GM19463 (cell line): ENCODE data around the gene NDRG3.
"Not testable (repeated sequence)": the region's sequence is repeated elsewhere in the genome, so short reads cannot be mapped to it uniquely, and the experiment has no call there.

Source experiments
- ATAC-seq: cut with Tn5 transposase; IDR thresholded peaks from one replicate; pipeline ENCODE4 v1.9.1; 2021; ENCODE audit warnings: mild to moderate bottlenecking, moderate library complexity; ENCODE audit not compliant: unreplicated experiment

Gene NDRG3

DNA sequence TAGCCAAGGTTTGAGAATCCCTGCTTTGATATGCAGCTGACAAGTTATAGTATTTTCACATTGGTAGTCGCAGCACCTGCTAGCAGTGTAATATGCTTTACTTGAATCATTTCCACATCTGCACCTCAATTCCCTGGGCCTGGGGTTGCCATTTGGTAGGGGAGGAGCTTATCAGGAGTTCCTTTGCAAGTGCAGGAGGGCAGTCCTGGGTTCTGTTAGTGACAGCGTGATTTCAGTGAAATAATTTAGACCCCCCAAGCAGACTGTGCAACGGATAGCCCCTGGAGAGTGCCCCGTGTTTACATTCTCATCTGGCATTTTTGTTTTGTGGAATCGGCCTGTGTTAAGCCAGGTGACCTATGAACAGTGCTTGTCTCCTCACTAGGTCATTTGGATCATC lies 134.3 kb downstream of the NDRG3 start:
- ATAC-seq: no peak

GRCh38 chr20:36608388-36608728 lies 137.5 kb downstream of the NDRG3 start:
- ATAC-seq: not testable (repeated sequence)

- ATAC-seq: no peak
Observed at GRCh38 chr20:36607586-36608387, 138.1 kb downstream of the NDRG3 start.

DNA sequence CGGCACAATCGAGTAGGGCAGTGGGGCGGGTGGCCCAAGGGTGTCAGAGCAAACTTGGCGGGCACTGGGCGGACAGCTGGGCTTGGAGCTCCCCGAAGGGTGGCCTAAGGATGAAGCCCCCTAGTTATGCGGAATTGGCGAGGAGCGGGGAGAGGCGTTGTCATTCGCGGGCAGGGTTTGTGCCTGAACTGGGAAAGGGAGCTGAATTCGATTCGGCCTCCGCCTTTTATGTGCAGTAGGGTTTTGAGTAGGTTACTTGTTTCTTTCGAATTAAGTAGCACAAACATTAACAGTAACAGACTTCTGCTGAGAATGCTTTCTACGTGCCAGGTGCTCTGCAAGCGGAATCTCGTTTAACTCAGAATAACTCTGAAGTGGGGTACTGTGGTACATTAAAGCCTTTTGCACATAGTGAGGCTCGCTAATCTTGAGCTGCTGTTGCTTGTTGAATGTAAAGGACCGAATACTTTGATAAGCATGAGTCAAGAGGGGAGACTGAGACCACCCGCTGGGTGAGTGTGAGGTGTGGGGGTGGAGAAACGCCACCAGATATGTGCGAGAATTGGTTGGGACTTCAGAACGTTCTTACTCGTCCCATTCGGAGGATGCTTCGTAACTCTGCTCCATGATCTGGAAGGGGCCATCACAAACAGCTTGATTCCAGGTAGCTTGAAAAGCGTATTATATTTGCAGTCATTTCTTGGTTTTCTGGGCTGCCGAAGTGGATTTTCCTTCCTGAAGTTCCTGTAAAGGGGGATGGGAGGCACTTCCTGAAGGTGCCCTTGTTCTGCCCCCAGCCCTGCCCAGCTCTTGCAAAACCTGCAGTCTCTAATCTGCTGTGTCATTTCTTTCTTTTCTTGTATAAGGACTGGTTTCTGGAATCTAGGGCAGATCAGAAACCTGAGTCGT lies 139.5 kb downstream of the NDRG3 start:
- ATAC-seq: no peak

DNA sequence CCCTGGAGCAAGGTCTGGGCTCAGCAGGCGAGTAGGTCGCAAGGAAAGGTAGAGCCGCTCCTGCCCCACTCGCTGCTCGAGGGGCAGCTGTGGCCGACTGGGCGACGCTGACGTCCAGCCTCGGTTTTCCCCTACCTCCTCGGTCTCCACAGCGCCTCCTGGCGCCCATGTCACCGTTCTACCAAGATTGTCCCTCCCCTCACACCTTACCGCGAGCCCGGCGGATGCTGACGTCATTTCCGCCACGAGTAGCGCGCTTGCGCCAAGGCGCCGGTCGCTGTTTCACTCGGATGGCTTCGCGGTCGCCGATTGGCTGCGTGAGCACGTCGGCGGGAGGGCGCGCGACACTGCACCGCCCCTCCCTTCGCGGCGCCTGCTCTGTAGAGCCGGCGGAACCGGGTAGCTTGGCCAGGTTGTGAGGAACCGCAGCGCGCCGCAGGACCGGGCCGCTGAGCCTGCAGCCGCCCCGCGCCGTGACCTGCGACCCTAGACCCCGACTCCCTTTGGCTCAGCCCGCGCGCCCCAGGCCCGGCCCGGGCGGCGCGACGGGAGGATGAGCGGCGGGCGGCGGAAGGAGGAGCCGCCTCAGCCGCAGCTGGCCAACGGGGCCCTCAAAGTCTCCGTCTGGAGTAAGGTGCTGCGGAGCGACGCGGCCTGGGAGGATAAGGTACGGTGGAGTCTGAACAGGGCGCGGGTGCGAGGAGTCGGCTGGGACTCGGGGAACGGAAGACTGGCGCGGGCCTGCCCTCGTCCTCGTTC lies 140.3 kb downstream of the NDRG3 start, which contains the start of gene RAB5IF:
Gene RAB5IF, plus strand, starts transcription at position 381 of the 759 bp plus-strand sequence. Its CDS starts 173 bp downstream, at position 554.
- peak; percentile 88 for ATAC-seq

DNA sequence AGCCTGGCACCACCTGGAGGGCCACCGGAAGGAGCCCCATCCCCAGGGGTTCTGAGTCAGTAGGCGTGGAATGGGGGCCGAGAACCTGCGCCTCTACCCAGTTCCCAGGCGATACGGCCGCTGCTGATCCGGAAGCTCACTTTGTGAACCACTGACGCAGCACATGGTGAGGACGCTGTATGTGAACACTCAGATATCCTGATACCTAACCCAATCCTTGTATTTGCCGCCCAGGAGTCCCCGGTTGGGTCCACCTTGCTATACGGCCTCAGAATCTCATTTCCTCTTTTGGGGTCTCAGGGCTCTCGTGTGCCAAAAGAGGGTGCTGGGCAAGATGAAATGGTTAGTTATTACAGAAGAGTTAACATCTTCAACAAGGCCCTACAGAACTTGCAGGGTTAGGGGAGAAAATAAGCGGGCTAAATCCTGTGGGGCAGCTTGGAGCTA lies 140.9 kb downstream of the NDRG3 start:
- ATAC-seq: peak; percentile 28
